ENCODE measurements around the gene MED12.

MED12 gene

DNA sequence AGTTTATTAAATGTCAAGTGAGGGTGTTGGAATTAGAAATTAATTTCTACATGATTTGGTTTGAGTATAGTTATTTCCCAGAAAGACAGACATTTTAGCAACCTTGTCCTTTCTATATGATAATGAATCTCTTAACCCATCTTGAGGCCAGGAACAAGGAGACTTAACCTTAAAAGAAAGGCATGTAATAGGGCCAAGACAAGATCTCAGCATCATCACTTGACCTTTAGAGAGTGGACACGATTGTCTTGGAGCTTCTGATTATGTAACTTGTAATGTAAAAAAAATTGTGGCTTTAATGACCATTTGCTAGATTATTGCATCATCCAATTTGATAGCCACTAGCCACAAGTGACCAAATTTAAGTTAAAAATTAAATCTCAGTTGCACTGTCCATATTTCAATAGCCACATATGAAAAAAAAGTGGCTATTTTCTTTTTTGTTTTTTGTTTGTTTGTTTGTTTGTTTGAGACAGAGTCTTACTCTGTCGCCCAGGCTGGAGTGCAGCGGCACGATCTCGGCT lies 36.2 kb upstream of the MED12 start:
- peaks cover 12% of the 10 kb centered on the region for H3K4me1 ChIP-seq (ENCODE audit: control insufficient read depth, insufficient read depth, low read length)
- H3K4me3 ChIP-seq (ENCODE audit: low read depth, low read length) = no peak overlapping the region
- no peak overlapping the region; the same call in 1 of the 2 replicates for H3K27ac ChIP-seq (ENCODE audit: extremely low read depth, low read depth, low read length)
- H3K36me3 ChIP-seq (ENCODE audit: control insufficient read depth in 2 of 2, insufficient read depth in 1 of 2, low read length in 2 of 2) = no peaks in the 10 kb centered on the region
- ChIA-PET CTCF (interaction anchor here (0.6 to 1.2 kb wide), 2 partner anchors 24 to 84 kb away, joined by 3 to 4 read pairs; no protein-coding TSS in a partner anchor), POLR2A (interaction anchor here (1.2 kb wide), 1 partner anchor 15 kb away, joined by 5 read pairs; the partner anchor contains the start of gene SNX12)
- TF ChIP-seq ZFP37 (tag by site-specific recombination; IDR thresholded peaks at IDR 0.05) (no peak), GLIS2 (tag by site-specific recombination; IDR thresholded peaks at IDR 0.05) (no peak), ZNF239 (tag by site-specific recombination; IDR thresholded peaks at IDR 0.05) (no peak), ZNF335 (tag by site-specific recombination; conservative IDR thresholded peaks at IDR 0.05) (no peak), TRIM28 (IDR thresholded peaks at IDR 0.05; ENCODE audit: borderline replicate concordance, low read length) (0 out of 2 replicates have a peak, but pooled peaks have one; percentile 8), ZNF404 (tag by site-specific recombination; IDR thresholded peaks at IDR 0.05) (no peak), PRDM1 (tag by site-specific recombination; IDR thresholded peaks at IDR 0.05) (no peak), KLF9 (tag by site-specific recombination; IDR thresholded peaks at IDR 0.05; ENCODE audit: low read depth) (no peak), ZNF423 (tag by site-specific recombination; IDR thresholded peaks at IDR 0.05) (no peak), ZBTB7A (tag by site-specific recombination; IDR thresholded peaks at IDR 0.05; ENCODE audit: low read depth) (no peak), ZNF302 (tag by site-specific recombination; IDR thresholded peaks at IDR 0.05; ENCODE audit: low read depth) (no peak), KLF8 (tag by site-specific recombination; IDR thresholded peaks at IDR 0.05) (no peak), ZNF549 (tag by site-specific recombination; IDR thresholded peaks at IDR 0.05) (no peak), ZSCAN16 (tag by site-specific recombination; IDR thresholded peaks at IDR 0.05) (no peak)
- TF ChIP-seq, protein P1, sequence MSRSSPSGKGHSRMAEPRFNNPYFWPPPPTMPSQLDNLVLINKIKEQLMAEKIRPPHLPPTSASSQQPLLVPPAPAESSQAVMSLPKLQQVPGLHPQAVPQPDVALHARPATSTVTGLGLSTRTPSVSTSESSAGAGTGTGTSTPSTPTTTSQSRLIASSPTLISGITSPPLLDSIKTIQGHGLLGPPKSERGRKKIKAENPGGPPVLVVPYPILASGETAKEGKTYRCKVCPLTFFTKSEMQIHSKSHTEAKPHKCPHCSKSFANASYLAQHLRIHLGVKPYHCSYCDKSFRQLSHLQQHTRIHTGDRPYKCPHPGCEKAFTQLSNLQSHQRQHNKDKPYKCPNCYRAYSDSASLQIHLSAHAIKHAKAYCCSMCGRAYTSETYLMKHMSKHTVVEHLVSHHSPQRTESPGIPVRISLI (tag by site-specific recombination; IDR thresholded peaks at IDR 0.05) = no peak
- TF ChIP-seq, protein P2, sequence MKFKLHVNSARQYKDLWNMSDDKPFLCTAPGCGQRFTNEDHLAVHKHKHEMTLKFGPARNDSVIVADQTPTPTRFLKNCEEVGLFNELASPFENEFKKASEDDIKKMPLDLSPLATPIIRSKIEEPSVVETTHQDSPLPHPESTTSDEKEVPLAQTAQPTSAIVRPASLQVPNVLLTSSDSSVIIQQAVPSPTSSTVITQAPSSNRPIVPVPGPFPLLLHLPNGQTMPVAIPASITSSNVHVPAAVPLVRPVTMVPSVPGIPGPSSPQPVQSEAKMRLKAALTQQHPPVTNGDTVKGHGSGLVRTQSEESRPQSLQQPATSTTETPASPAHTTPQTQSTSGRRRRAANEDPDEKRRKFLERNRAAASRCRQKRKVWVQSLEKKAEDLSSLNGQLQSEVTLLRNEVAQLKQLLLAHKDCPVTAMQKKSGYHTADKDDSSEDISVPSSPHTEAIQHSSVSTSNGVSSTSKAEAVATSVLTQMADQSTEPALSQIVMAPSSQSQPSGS (tag by site-specific recombination; IDR thresholded peaks at IDR 0.05; ENCODE audit: low read depth) = peak; percentile 28; the same call in 1 of the 2 replicates
- TF ChIP-seq, protein P3, sequence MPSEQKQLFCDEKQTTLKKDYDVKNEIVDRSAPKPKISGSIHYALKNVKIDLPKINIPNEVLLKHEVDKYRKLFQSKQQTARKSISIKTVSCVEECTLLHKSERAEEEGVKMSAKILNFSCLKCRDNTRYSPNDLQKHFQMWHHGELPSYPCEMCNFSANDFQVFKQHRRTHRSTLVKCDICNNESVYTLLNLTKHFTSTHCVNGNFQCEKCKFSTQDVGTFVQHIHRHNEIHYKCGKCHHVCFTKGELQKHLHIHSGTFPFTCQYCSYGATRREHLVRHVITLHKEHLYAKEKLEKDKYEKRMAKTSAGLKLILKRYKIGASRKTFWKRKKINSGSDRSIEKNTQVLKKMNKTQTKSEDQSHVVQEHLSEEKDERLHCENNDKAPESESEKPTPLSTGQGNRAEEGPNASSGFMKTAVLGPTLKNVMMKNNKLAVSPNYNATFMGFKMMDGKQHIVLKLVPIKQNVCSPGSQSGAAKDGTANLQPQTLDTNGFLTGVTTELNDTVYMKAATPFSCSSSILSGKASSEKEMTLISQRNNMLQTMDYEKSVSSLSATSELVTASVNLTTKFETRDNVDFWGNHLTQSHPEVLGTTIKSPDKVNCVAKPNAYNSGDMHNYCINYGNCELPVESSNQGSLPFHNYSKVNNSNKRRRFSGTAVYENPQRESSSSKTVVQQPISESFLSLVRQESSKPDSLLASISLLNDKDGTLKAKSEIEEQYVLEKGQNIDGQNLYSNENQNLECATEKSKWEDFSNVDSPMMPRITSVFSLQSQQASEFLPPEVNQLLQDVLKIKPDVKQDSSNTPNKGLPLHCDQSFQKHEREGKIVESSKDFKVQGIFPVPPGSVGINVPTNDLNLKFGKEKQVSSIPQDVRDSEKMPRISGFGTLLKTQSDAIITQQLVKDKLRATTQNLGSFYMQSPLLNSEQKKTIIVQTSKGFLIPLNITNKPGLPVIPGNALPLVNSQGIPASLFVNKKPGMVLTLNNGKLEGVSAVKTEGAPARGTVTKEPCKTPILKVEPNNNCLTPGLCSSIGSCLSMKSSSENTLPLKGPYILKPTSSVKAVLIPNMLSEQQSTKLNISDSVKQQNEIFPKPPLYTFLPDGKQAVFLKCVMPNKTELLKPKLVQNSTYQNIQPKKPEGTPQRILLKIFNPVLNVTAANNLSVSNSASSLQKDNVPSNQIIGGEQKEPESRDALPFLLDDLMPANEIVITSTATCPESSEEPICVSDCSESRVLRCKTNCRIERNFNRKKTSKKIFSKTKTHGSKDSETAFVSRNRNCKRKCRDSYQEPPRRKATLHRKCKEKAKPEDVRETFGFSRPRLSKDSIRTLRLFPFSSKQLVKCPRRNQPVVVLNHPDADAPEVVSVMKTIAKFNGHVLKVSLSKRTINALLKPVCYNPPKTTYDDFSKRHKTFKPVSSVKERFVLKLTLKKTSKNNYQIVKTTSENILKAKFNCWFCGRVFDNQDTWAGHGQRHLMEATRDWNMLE (tag by site-specific recombination; conservative IDR thresholded peaks at IDR 0.05; ENCODE audit: low read depth) = 0 out of 2 replicates have a peak, but pooled peaks have one; percentile 7
- TF ChIP-seq, protein P4, sequence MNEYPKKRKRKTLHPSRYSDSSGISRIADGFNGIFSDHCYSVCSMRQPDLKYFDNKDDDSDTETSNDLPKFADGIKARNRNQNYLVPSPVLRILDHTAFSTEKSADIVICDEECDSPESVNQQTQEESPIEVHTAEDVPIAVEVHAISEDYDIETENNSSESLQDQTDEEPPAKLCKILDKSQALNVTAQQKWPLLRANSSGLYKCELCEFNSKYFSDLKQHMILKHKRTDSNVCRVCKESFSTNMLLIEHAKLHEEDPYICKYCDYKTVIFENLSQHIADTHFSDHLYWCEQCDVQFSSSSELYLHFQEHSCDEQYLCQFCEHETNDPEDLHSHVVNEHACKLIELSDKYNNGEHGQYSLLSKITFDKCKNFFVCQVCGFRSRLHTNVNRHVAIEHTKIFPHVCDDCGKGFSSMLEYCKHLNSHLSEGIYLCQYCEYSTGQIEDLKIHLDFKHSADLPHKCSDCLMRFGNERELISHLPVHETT (tag by site-specific recombination; IDR thresholded peaks at IDR 0.05) = no peak
- H3K9me3 ChIP-seq (ENCODE audit: control insufficient read depth, insufficient read depth, low read depth, low read length) = no peaks in the 10 kb centered on the region
